AG08395 (cell line): Measurements from ENCODE around the gene THTPA.

Source experiments
- DNase-seq: peaks from one replicate; pipeline ENCODE4 v3.0.0; 2012; ENCODE audit warnings: mixed read lengths, low spot score

The THTPA gene

GRCh38 chr14:23567186-23568020 lies 11.3 kb downstream of the THTPA start, which contains the start of gene AP1G2:
TSS of gene AP1G2 (minus strand) at chr14:23567791. CDS start at chr14:23567314, 477 bp downstream.
- DNase-seq: peak; percentile 50

GRCh38 chr14:23568021-23568599 lies 12.0 kb downstream of the THTPA start:
- DNase-seq: no peak

- DNase-seq: no peak
Measured at GRCh38 chr14:23568600-23569331, 12.7 kb downstream of the THTPA start.

- no peak for DNase-seq
Measured at GRCh38 chr14:23569443-23570151, 13.5 kb downstream of the THTPA start.

GRCh38 chr14:23570806-23571483 lies 14.9 kb downstream of the THTPA start:
- no peak for DNase-seq

GRCh38 chr14:23571701-23572523 lies 15.8 kb downstream of the THTPA start:
- DNase-seq: no peak

- DNase-seq: no peak
Measured at GRCh38 chr14:23572524-23572828, 16.4 kb downstream of the THTPA start.

- no peak for DNase-seq
Measured at GRCh38 chr14:23572836-23573235, 16.8 kb downstream of the THTPA start.

GRCh38 chr14:23573384-23574015 lies 17.4 kb downstream of the THTPA start:
- no peak for DNase-seq

GRCh38 chr14:23577004-23577681 lies 21.1 kb downstream of the THTPA start:
- DNase-seq: peak; percentile 24

- DNase-seq: no peak
Measured at GRCh38 chr14:23577710-23578392, 21.8 kb downstream of the THTPA start.

GRCh38 chr14:23578560-23579310 lies 22.7 kb downstream of the THTPA start, which contains the start of gene JPH4:
TSS of gene JPH4 (minus strand) at chr14:23578790. CDS start at chr14:23577453, 1,337 bp downstream.
- no peak for DNase-seq

GRCh38 chr14:23579311-23579630 lies 23.2 kb downstream of the THTPA start:
- no peak for DNase-seq

GRCh38 chr14:23579739-23580138 lies 23.7 kb downstream of the THTPA start:
- DNase-seq: no peak

GRCh38 chr14:23580152-23580926 lies 24.3 kb downstream of the THTPA start:
- DNase-seq: no peak

- no peak for DNase-seq
Measured at GRCh38 chr14:23580948-23581281, 24.8 kb downstream of the THTPA start.

- DNase-seq: no peak
Measured at GRCh38 chr14:23582906-23583760, 27.1 kb downstream of the THTPA start.
